GM13977 (cell line): ENCODE measurements around the gene LRP1B.
"Not testable (repeated sequence)": the region's sequence is repeated elsewhere in the genome, so short reads cannot be mapped to it uniquely, and the experiment has no call there.

ENCODE experiments used
- DNase-seq: peaks from one replicate; pipeline ENCODE4 v3.0.0; 2012; ENCODE audit warnings: low spot score
- CTCF ChIP-seq: IDR thresholded peaks from 2 replicates; pipeline ENCODE4 v1.5.1; 2012; ENCODE audit warnings: mild to moderate bottlenecking, control low read depth; ENCODE audit not compliant: insufficient read depth; ENCODE audit errors: extremely low read depth, missing control alignments
- in situ Hi-C: fragments of 300-500 bp; cut with MboI; formaldehyde crosslinking; loops from one replicate; pipeline ENCODE4 v1.12.0; 2022; ENCODE audit warnings: low sequenced_read_pairs, low pct_unique_long_range_greater_than_20kb, mixed read lengths, inconsistent platforms; ENCODE audit not compliant: unreplicated experiment

LRP1B gene

GRCh38 chr2:140451324-140451723 is 1679.5 kb downstream of the LRP1B start:
- TF ChIP-seq CTCF = no peak
- DNase-seq = no peak
- in situ Hi-C loops = no loop called here

- no peak for TF ChIP-seq CTCF
- in situ Hi-C loops = no loop called here
- DNase-seq = no peak
Observed at GRCh38 chr2:140442319-140442718, 1688.5 kb downstream of the LRP1B start.

- in situ Hi-C loops = no loop called here
- no peak for TF ChIP-seq CTCF
- DNase-seq = no peak
Observed at GRCh38 chr2:140440815-140441214, 1690.0 kb downstream of the LRP1B start.

- in situ Hi-C loops = no loop called here
- no peak for TF ChIP-seq CTCF
- no peak for DNase-seq
Observed at GRCh38 chr2:140436936-140437335, 1693.9 kb downstream of the LRP1B start.

GRCh38 chr2:140427033-140427432 is 1703.8 kb downstream of the LRP1B start:
- DNase-seq, in situ Hi-C loops: not testable (repeated sequence)

- in situ Hi-C loops = no loop called here
- no peak for TF ChIP-seq CTCF
- no peak for DNase-seq
Observed at GRCh38 chr2:140424471-140424870, 1706.3 kb downstream of the LRP1B start.

- no peak for DNase-seq
Observed at GRCh38 chr2:140422759-140423158, 1708.1 kb downstream of the LRP1B start.

More at GRCh38 chr2:140422759-140423158, 1708.1 kb downstream of the LRP1B start:
- TF ChIP-seq CTCF = no peak
- in situ Hi-C loops = no loop called here
